ENCODE data around the gene PPP1R12B. TPM values are rescaled to one million over a fixed set of nuclear protein-coding genes. Genes with fewer than 3 reads are reported as not detected.
A peak's percentile ranks its signal among the peaks of the same experiment; 100 is the strongest.

Gene PPP1R12B
- total and polyA plus RNA-seq, 8 donors: 4.4 to 29.4 (median 13.7) TPM

- Histone ChIP-seq H3K27ac (peak overlapping the region in 2 of 4 donors; percentile 46 to 48), H3K4me3 (no peak overlapping the region), H3K4me1 (peaks cover 0 to 8% (median 0%) of the 10 kb centered on the region in 3 donors), H3K9me3 (no peaks in the 10 kb centered on the region), H3K36me3 (peaks cover 0 to 9% (median 4%) of the 10 kb centered on the region in 3 donors), H3K27me3 (no peaks in the 10 kb centered on the region)
- intact Hi-C loops (cut with DNase I): no loop called here
- DNase-seq (no peak), FAIRE-seq (no peak), ATAC-seq (peak; percentile 43 to 67 (median 60))
- WGBS, 2 donors: 39 to 66% methylated on average over 1 of the region's 1 CpG
- no peak for TF ChIP-seq CTCF (IDR thresholded peaks at IDR 0.05)
These were observed 228.3 kb downstream of the PPP1R12B start for GRCh38 chr1:202576816-202577215.

GRCh38 chr1:202577381-202577780 lies 228.9 kb downstream of the PPP1R12B start:
- Histone ChIP-seq H3K36me3 (peaks cover 0 to 9% (median 4%) of the 10 kb centered on the region in 3 donors), H3K27me3 (no peaks in the 10 kb centered on the region), H3K27ac (peak overlapping the region in 2 of 4 donors; percentile 46 to 48), H3K4me3 (no peak overlapping the region), H3K4me1 (peaks cover 0 to 8% (median 0%) of the 10 kb centered on the region in 3 donors), H3K9me3 (no peaks in the 10 kb centered on the region)
- 65 to 66% methylated on average over 2 of the region's 2 CpGs for WGBS, 2 donors
- no peak for TF ChIP-seq CTCF (IDR thresholded peaks at IDR 0.05)
- intact Hi-C loops (cut with DNase I): no loop called here
- no peak for FAIRE-seq
- ATAC-seq: no peak
- DNase-seq: no peak

- FAIRE-seq (no peak), DNase-seq (no peak), ATAC-seq (no peak)
- peaks cover 0 to 8% (median 0%) of the 10 kb centered on the region in 3 donors for H3K4me1 ChIP-seq
- no peaks in the 10 kb centered on the region for H3K9me3 ChIP-seq
- TF ChIP-seq CTCF (IDR thresholded peaks at IDR 0.05): no peak
- peaks cover 0 to 9% (median 4%) of the 10 kb centered on the region in 3 donors for H3K36me3 ChIP-seq
- intact Hi-C loops (cut with DNase I): no loop called here
- no peak overlapping the region for H3K4me3 ChIP-seq
- peak overlapping the region in 1 of 4 donors; percentile 46 for H3K27ac ChIP-seq
- H3K27me3 ChIP-seq: no peaks in the 10 kb centered on the region
- WGBS, 2 donors: 76 to 81% methylated on average over 4 of the region's 4 CpGs
These were observed 229.6 kb downstream of the PPP1R12B start for GRCh38 chr1:202578001-202578504.

GRCh38 chr1:202578565-202578964 lies 230.1 kb downstream of the PPP1R12B start:
- Histone ChIP-seq H3K27me3 (no peaks in the 10 kb centered on the region), H3K9me3 (no peaks in the 10 kb centered on the region), H3K4me3 (no peak overlapping the region), H3K27ac (peak overlapping the region in 1 of 4 donors; percentile 46), H3K4me1 (peaks cover 0 to 8% (median 0%) of the 10 kb centered on the region in 3 donors), H3K36me3 (peaks cover 0 to 9% (median 4%) of the 10 kb centered on the region in 3 donors)
- WGBS, 2 donors: 85 to 95% methylated on average over 6 of the region's 6 CpGs
- DNase-seq (no peak), ATAC-seq (no peak), FAIRE-seq (no peak)
- no peak for TF ChIP-seq CTCF (IDR thresholded peaks at IDR 0.05)
- intact Hi-C loops (cut with DNase I): no loop called here

- no peak for FAIRE-seq
- H3K4me3 ChIP-seq: no peak overlapping the region
- no peaks in the 10 kb centered on the region for H3K9me3 ChIP-seq
- peak in 2 of 4 donors; percentile 26 to 47 for ATAC-seq
- H3K27me3 ChIP-seq: no peaks in the 10 kb centered on the region
- no peak for TF ChIP-seq CTCF (IDR thresholded peaks at IDR 0.05)
- intact Hi-C loops (cut with DNase I): loop anchor here in 1 of 3 donors (10.0 kb wide), 1 partner anchor 65 kb away; no protein-coding TSS in a partner anchor
- H3K27ac ChIP-seq: no peak overlapping the region
- H3K36me3 ChIP-seq: peaks cover 0 to 9% (median 4%) of the 10 kb centered on the region in 3 donors
- peaks cover 0 to 8% (median 0%) of the 10 kb centered on the region in 3 donors for H3K4me1 ChIP-seq
- 92 to 94% methylated on average over 2 of the region's 2 CpGs for WGBS, 2 donors
- DNase-seq: no peak
These were observed 231.3 kb downstream of the PPP1R12B start for GRCh38 chr1:202579806-202580205.
